Ectodermal cell (in vitro differentiated cells): Measurements from ENCODE around the gene UBALD1.

Source experiments
- H3K27ac ChIP-seq: 2 replicates; pipeline ENCODE4 v1.7.0; 2013; ENCODE audit warnings: mild to moderate bottlenecking, low read depth, low read length; ENCODE audit not compliant: insufficient read depth, poor library complexity, severe bottlenecking
- H3K27me3 ChIP-seq: 2 replicates; pipeline ENCODE4 v1.7.0; 2013; ENCODE audit warnings: mild to moderate bottlenecking, low read length; ENCODE audit not compliant: insufficient read depth, control insufficient read depth, poor library complexity, severe bottlenecking
- H3K36me3 ChIP-seq: one replicate; pipeline ENCODE4 v1.7.0; 2013; ENCODE audit warnings: low read length; ENCODE audit not compliant: control insufficient read depth, insufficient read depth
- H3K4me1 ChIP-seq: one replicate; pipeline ENCODE4 v1.7.0; 2013; ENCODE audit warnings: low read length; ENCODE audit not compliant: control insufficient read depth, insufficient read depth
- H3K4me3 ChIP-seq: 2 replicates; pipeline ENCODE4 v1.7.0; 2013; ENCODE audit warnings: low read depth, low read length, control low read depth; ENCODE audit not compliant: insufficient read depth
- H3K9me3 ChIP-seq: 2 replicates; pipeline ENCODE4 v1.7.0; 2013; ENCODE audit warnings: mild to moderate bottlenecking, low read length, moderate library complexity; ENCODE audit not compliant: control insufficient read depth
- WGBS, 2 experiments: methylation state at CpG; one replicate each; pipeline ENCODE4 v1.1.7; 2013; ENCODE audit warnings: missing lambda C conversion rate in 2 of 2; 5-methylcytosine and 5-hydroxymethylcytosine counted together

The UBALD1 gene

GRCh38 chr16:4606354-4606753 is 8.3 kb downstream of the UBALD1 start:
- Histone ChIP-seq H3K4me1 (peaks cover 13% of the 10 kb centered on the region), H3K4me3 (no peak overlapping the region), H3K9me3 (no peaks in the 10 kb centered on the region), H3K36me3 (no peaks in the 10 kb centered on the region), H3K27ac (no peak overlapping the region), H3K27me3 (no peaks in the 10 kb centered on the region)
- 94 to 95% methylated on average over 9 of the region's 9 CpGs for WGBS, 2 experiments

GRCh38 chr16:4604401-4604800 is 10.3 kb downstream of the UBALD1 start:
- Histone ChIP-seq H3K4me3 (no peak overlapping the region), H3K36me3 (no peaks in the 10 kb centered on the region), H3K4me1 (peaks cover 13% of the 10 kb centered on the region), H3K9me3 (no peaks in the 10 kb centered on the region), H3K27ac (no peak overlapping the region), H3K27me3 (no peaks in the 10 kb centered on the region)
- WGBS, 2 experiments = 85 to 86% methylated on average over 15 of the region's 15 CpGs

- Histone ChIP-seq H3K4me1 (peaks cover 13% of the 10 kb centered on the region), H3K9me3 (no peaks in the 10 kb centered on the region)
- 91 to 92% methylated on average over 13 of the region's 13 CpGs for WGBS, 2 experiments
These were observed 11.0 kb downstream of the UBALD1 start for GRCh38 chr16:4603624-4604170.

GRCh38 chr16:4602331-4602730 is 12.4 kb downstream of the UBALD1 start:
- no peak overlapping the region for H3K27ac ChIP-seq
- no peaks in the 10 kb centered on the region for H3K36me3 ChIP-seq
- WGBS, 2 experiments = 81 to 89% methylated on average over 8 of the region's 8 CpGs
- peaks cover 13% of the 10 kb centered on the region for H3K4me1 ChIP-seq
- H3K9me3 ChIP-seq = no peaks in the 10 kb centered on the region
- no peaks in the 10 kb centered on the region for H3K27me3 ChIP-seq
- H3K4me3 ChIP-seq = no peak overlapping the region

More at GRCh38 chr16:4603624-4604170, 11.0 kb downstream of the UBALD1 start:
- H3K4me3 ChIP-seq = no peak overlapping the region
- no peaks in the 10 kb centered on the region for H3K27me3 ChIP-seq
- H3K27ac ChIP-seq = no peak overlapping the region
- no peaks in the 10 kb centered on the region for H3K36me3 ChIP-seq

GRCh38 chr16:4601864-4602186 is 12.9 kb downstream of the UBALD1 start:
- Histone ChIP-seq H3K4me3 (no peak overlapping the region), H3K27me3 (no peaks in the 10 kb centered on the region), H3K4me1 (peaks cover 13% of the 10 kb centered on the region), H3K36me3 (no peaks in the 10 kb centered on the region), H3K27ac (no peak overlapping the region), H3K9me3 (no peaks in the 10 kb centered on the region)
- WGBS, 2 experiments = 81 to 88% methylated on average over 6 of the region's 6 CpGs

GRCh38 chr16:4601036-4601863 is 13.4 kb downstream of the UBALD1 start:
- Histone ChIP-seq H3K27me3 (no peaks in the 10 kb centered on the region), H3K36me3 (no peaks in the 10 kb centered on the region), H3K27ac (no peak overlapping the region), H3K4me3 (no peak overlapping the region), H3K9me3 (no peaks in the 10 kb centered on the region), H3K4me1 (peaks cover 13% of the 10 kb centered on the region)
- 78 to 82% methylated on average over 18 of the region's 18 CpGs for WGBS, 2 experiments

GRCh38 chr16:4599545-4599944 is 15.1 kb downstream of the UBALD1 start:
- Histone ChIP-seq H3K4me1 (peaks cover 13% of the 10 kb centered on the region), H3K9me3 (no peaks in the 10 kb centered on the region), H3K4me3 (no peak overlapping the region), H3K27ac (no peak overlapping the region), H3K36me3 (no peaks in the 10 kb centered on the region), H3K27me3 (no peaks in the 10 kb centered on the region)
- 92 to 93% methylated on average over 8 of the region's 8 CpGs for WGBS, 2 experiments

- H3K36me3 ChIP-seq = no peaks in the 10 kb centered on the region
- peaks cover 13% of the 10 kb centered on the region for H3K4me1 ChIP-seq
- no peak overlapping the region for H3K4me3 ChIP-seq
- H3K27ac ChIP-seq = no peak overlapping the region
- no peaks in the 10 kb centered on the region for H3K27me3 ChIP-seq
- no peaks in the 10 kb centered on the region for H3K9me3 ChIP-seq
- 90 to 92% methylated on average over 10 of the region's 10 CpGs for WGBS, 2 experiments
These were observed 15.7 kb downstream of the UBALD1 start for GRCh38 chr16:4599037-4599436.

GRCh38 chr16:4597174-4597573 is 17.5 kb downstream of the UBALD1 start:
- Histone ChIP-seq H3K4me1 (peaks cover 15% of the 10 kb centered on the region), H3K27me3 (no peaks in the 10 kb centered on the region), H3K36me3 (no peaks in the 10 kb centered on the region), H3K4me3 (no peak overlapping the region), H3K9me3 (no peaks in the 10 kb centered on the region), H3K27ac (no peak overlapping the region)
- WGBS, 2 experiments = 82 to 87% methylated on average over 9 of the region's 9 CpGs

- Histone ChIP-seq H3K9me3 (no peaks in the 10 kb centered on the region), H3K27ac (no peak overlapping the region), H3K4me3 (no peak overlapping the region), H3K4me1 (peaks cover 7% of the 10 kb centered on the region), H3K27me3 (no peaks in the 10 kb centered on the region), H3K36me3 (no peaks in the 10 kb centered on the region)
- WGBS, 2 experiments = 95 to 96% methylated on average over 38 of the region's 38 CpGs
These were observed 20.0 kb downstream of the UBALD1 start for GRCh38 chr16:4594433-4595410.
